Naive thymus-derived CD8-positive, alpha-beta T cell (primary cell): ENCODE data around the gene MYH6. TPM values are rescaled to one million over a fixed set of nuclear protein-coding genes. Genes with fewer than 3 reads are reported as not detected.

ENCODE experiments used
- ATAC-seq, 2 donors: fragments of 150-1000 bp; cut with Tn5 transposase in 1 of 2; sonication (Bioruptor Pico), chemical (Tn5 transposase) in 1 of 2; 1 replicate in 1 of 2; 2 replicates in 1 of 2; pipeline ENCODE4 v1.10.0; 2021; ENCODE audit warnings: mild to moderate bottlenecking in 2 of 2, moderate library complexity in 2 of 2
- POLR2A ChIA-PET: fragments of 350-600 bp; sonication (Branson Sonifier 250); formaldehyde crosslinking; loops from one replicate; lab custom pipeline; 2021; ENCODE audit warnings: antibody characterized with exemption; lab: Charles Lee
- DNase-seq, 10 donors: peaks; one replicate each; pipeline versions ENCODE4 v3.0.0 to v3.0.0-alpha.2; 2020 to 2022
- H3K27ac Mint-ChIP-seq, 10 donors: one replicate each; pipeline ENCODE4 v1.8.0; 2020 to 2022; ENCODE audit warnings: mild to moderate bottlenecking in 10 of 10, mixed read lengths in 10 of 10, moderate library complexity in 4 of 10, inconsistent platforms in 1 of 10
- H3K27me3 Mint-ChIP-seq, 5 donors: one replicate each; pipeline ENCODE4 v1.8.0; 2021 to 2022; ENCODE audit warnings: mixed read lengths in 5 of 5
- H3K36me3 Mint-ChIP-seq, 3 donors: one replicate each; pipeline ENCODE4 v1.8.0; 2020 to 2022; ENCODE audit warnings: mixed read lengths in 3 of 3, mild to moderate bottlenecking in 2 of 3, inconsistent platforms in 1 of 3
- H3K4me1 Mint-ChIP-seq, 4 donors: one replicate each; pipeline ENCODE4 v1.8.0; 2021 to 2022; ENCODE audit warnings: mixed read lengths in 4 of 4
- H3K4me3 Mint-ChIP-seq, 10 donors: one replicate each; pipeline ENCODE4 v1.8.0; 2020 to 2022; ENCODE audit warnings: mild to moderate bottlenecking in 10 of 10, mixed read lengths in 10 of 10, moderate library complexity in 6 of 10, inconsistent platforms in 1 of 10
- H3K9me3 Mint-ChIP-seq, 9 donors: one replicate each; pipeline ENCODE4 v1.8.0; 2020 to 2022; ENCODE audit warnings: mixed read lengths in 9 of 9, mild to moderate bottlenecking in 3 of 9, inconsistent platforms in 1 of 9, moderate library complexity in 1 of 9
- polyA plus RNA-seq, 3 donors: library from polyadenylated mRNA; unstranded; fragments of 300-500 nt; fragmentation: Illumina TruSeq; gene quantifications; one replicate each; pipeline ENCODE4 v1.2.3, GENCODE V29; 2021
- total RNA-seq, 8 experiments: library from RNA in 2 of 8; stranded (reverse) in 2 of 8; gene quantifications; one replicate each; pipeline ENCODE4 v1.2.3 and lab custom pipeline; 2021 to 2026

The MYH6 gene
- total and polyA plus RNA-seq, 5 experiments from 2014 or later, result not detected

DNA sequence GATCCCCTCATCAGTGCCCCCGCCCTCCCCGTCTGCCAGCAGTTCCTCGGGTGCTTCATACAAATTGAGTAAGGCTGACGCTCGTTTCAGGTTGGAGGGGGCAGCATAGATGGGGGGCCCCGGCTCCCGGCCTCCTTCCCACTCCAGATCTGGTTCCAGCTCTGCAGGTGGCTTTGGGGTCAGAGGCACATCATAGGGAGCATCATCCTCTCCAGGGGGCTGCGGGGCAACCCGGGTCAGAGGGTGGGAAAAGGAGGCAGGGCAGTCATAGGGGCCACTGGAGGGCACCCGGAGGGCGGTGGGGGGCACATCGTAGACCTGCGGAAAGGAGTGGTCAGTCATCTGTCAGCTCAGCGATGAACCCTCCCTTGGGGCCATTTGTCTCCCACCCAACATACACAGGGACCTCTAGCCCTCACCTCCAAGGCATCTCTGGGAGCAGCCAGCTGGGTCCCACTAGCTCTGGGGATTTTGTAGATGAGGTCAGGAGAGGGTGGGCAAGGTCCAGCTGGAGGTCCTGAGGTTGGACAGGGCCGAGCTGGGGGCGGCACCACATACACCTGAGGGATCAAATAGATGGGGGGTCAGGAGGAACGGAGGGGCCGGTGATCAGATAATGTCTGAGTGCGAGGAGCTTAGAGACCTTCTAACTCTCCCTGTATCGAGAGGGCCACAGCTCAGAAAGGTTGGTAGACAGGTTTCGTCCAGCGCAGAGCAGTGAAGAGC is 48.2 kb downstream of the MYH6 start:
- H3K9me3 Mint-ChIP-seq, result no peaks in the 10 kb centered on the region
- H3K36me3 Mint-ChIP-seq, result no peaks in the 10 kb centered on the region
- no peak overlapping the region for H3K4me3 Mint-ChIP-seq
- ATAC-seq (no peak), DNase-seq (no peak)
- peaks cover 0 to 6% (median 2%) of the 10 kb centered on the region in 4 donors for H3K4me1 Mint-ChIP-seq
- POLR2A ChIA-PET, result interaction anchor here (1.6 kb wide), 1 partner anchor 38 kb away, joined by 5 read pairs; the partner anchor contains the start of gene PABPN1
- peak overlapping the region in 1 of 10 donors; percentile 24 for H3K27ac Mint-ChIP-seq
- H3K27me3 Mint-ChIP-seq, result peaks cover 8 to 28% (median 14%) of the 10 kb centered on the region in 5 donors

GRCh38 chr14:23359167-23359626 is 48.9 kb downstream of the MYH6 start:
- no peak overlapping the region for H3K4me3 Mint-ChIP-seq
- H3K9me3 Mint-ChIP-seq, result no peaks in the 10 kb centered on the region
- no peaks in the 10 kb centered on the region for H3K36me3 Mint-ChIP-seq
- ATAC-seq (no peak), DNase-seq (no peak)
- peaks cover 3 to 24% (median 7%) of the 10 kb centered on the region in 5 donors for H3K27me3 Mint-ChIP-seq
- H3K4me1 Mint-ChIP-seq, result no peaks in the 10 kb centered on the region
- POLR2A ChIA-PET, result interaction anchor here (1.6 kb wide), 1 partner anchor 38 kb away, joined by 5 read pairs; the partner anchor contains the start of gene PABPN1
- H3K27ac Mint-ChIP-seq, result no peak overlapping the region

GRCh38 chr14:23358553-23359166 is 49.4 kb downstream of the MYH6 start:
- H3K4me1 Mint-ChIP-seq, result peaks cover 0 to under 1% (median under 1%) of the 10 kb centered on the region in 4 donors
- H3K36me3 Mint-ChIP-seq, result no peaks in the 10 kb centered on the region
- H3K27me3 Mint-ChIP-seq, result peaks cover 0 to 27% (median 4%) of the 10 kb centered on the region in 5 donors
- ATAC-seq (no peak), DNase-seq (no peak)
- POLR2A ChIA-PET, result no interaction called here
- no peaks in the 10 kb centered on the region for H3K9me3 Mint-ChIP-seq
- no peak overlapping the region for H3K4me3 Mint-ChIP-seq
- no peak overlapping the region for H3K27ac Mint-ChIP-seq

DNA sequence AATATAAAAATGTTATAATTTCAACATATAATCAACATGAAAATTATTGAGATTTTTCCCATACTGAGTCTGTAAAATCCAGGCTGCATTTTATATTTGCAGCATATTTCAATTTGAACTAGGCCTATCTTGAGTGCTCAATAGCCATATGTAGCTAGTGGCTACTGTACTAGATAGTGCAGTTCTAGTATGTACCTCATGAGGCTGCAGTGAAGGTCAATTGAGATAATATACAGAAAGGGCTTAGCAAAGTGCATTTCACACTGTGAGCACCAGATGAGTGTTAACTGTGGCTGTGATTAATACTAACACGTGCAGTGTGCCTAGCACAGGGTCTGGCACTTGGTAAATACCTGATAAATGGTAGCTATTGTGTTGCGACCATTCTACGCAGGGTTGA is 50.0 kb downstream of the MYH6 start:
- no peak for DNase-seq
- Mint-ChIP-seq H3K27ac (no peak overlapping the region), H3K4me3 (no peak overlapping the region), H3K36me3 (no peaks in the 10 kb centered on the region), H3K27me3 (peaks cover 0 to 31% (median 4%) of the 10 kb centered on the region in 5 donors), H3K9me3 (no peaks in the 10 kb centered on the region), H3K4me1 (peaks cover 4 to 6% (median 5%) of the 10 kb centered on the region in 4 donors)
- no peak for ATAC-seq
- POLR2A ChIA-PET, result no interaction called here

DNA sequence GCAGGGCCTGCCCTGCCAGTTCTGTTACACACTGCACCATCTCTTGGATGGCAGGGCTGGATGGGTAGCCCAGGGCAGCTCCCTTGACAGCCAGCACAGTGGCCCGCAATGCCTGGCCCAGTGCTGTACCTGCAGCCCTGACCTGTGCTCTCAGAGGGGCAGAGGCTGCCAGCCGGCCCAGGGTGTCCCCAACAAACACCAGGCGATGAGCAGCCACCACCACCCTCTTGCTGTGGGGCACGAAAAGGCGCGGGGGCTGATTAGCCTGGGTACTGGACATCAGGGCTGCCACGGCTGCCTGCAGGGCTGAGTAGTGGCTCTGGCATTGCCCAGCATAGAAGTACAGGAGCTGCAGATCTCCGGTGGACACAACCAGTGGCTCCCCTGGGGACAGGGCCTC is 50.8 kb downstream of the MYH6 start:
- Mint-ChIP-seq H3K36me3 (no peaks in the 10 kb centered on the region), H3K4me1 (peaks cover 7 to 10% (median 9%) of the 10 kb centered on the region in 4 donors), H3K27me3 (peaks cover 0 to 35% (median 4%) of the 10 kb centered on the region in 5 donors), H3K27ac (no peak overlapping the region), H3K9me3 (no peaks in the 10 kb centered on the region), H3K4me3 (no peak overlapping the region)
- DNase-seq (no peak), ATAC-seq (no peak)
- POLR2A ChIA-PET, result no interaction called here

- Mint-ChIP-seq H3K27me3 (peaks cover 0 to 35% (median 4%) of the 10 kb centered on the region in 5 donors), H3K9me3 (no peaks in the 10 kb centered on the region), H3K4me3 (no peak overlapping the region), H3K4me1 (peaks cover 7 to 10% (median 9%) of the 10 kb centered on the region in 4 donors), H3K36me3 (no peaks in the 10 kb centered on the region), H3K27ac (no peak overlapping the region)
- DNase-seq (no peak), ATAC-seq (no peak)
- POLR2A ChIA-PET, result no interaction called here
Observed at GRCh38 chr14:23356662-23357061, 51.4 kb downstream of the MYH6 start.

GRCh38 chr14:23355871-23356435 is 52.1 kb downstream of the MYH6 start:
- H3K27me3 Mint-ChIP-seq, result peaks cover 3 to 40% (median 6%) of the 10 kb centered on the region in 5 donors
- no peak for ATAC-seq

DNA sequence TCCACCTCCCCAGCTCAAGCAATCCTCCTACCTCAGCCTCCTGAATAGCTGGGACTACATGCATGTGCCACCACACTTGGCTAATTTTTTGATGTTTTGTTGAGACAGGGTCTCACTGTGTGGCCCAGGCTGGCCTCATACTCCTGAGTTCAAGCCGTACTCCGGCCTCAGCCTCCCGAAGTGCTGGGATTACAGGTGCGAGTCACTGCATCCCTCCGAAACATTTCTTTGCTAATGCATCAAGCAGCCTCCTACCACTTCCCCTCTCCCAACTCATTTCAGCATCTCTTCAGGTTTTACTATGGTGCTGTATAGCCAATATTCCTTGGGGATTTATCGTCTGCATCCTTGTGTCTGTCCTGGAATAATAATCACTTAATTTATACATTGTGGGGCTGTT is 53.1 kb downstream of the MYH6 start:
- Mint-ChIP-seq H3K4me1 (peaks cover 15 to 21% (median 16%) of the 10 kb centered on the region in 4 donors), H3K27ac (no peak overlapping the region)

More at GRCh38 chr14:23355871-23356435, 52.1 kb downstream of the MYH6 start:
- H3K27ac Mint-ChIP-seq, result peak overlapping the region in 1 of 10 donors; percentile 35
- H3K36me3 Mint-ChIP-seq, result no peaks in the 10 kb centered on the region
- POLR2A ChIA-PET, result no interaction called here
- H3K4me3 Mint-ChIP-seq, result no peak overlapping the region
- DNase-seq, result no peak
- H3K4me1 Mint-ChIP-seq, result peaks cover 10 to 17% (median 15%) of the 10 kb centered on the region in 4 donors
- no peaks in the 10 kb centered on the region for H3K9me3 Mint-ChIP-seq

DNA sequence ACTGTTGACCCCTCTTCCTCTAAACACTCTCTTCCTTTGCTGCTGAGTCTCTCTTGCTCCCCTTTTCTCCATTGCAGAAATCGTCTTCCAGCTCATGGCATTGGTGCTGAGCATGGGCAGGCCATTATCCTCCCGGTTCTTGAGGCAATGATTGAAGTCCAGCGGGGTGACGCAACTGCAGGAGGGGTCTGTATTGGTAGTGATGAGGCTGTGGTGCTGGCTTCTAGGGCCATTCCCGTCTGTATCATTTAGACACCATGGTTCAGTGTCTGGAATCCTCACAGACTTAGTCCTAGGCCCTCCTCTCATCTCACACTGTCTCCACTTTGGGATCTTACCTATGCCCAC is 54.7 kb downstream of the MYH6 start:
- H3K4me1 Mint-ChIP-seq, result peaks cover 15 to 21% (median 17%) of the 10 kb centered on the region in 4 donors
- peak overlapping the region in 8 of 10 donors; percentile 9 to 83 (median 53) for H3K27ac Mint-ChIP-seq

More for the DNA sequence above, 53.1 kb downstream of the MYH6 start:
- POLR2A ChIA-PET, result interaction anchor here (4.5 kb wide), 1 partner anchor 34 kb away, joined by 25 read pairs; the partner anchor contains the start of gene PABPN1
- Mint-ChIP-seq H3K4me3 (no peak overlapping the region), H3K9me3 (no peaks in the 10 kb centered on the region), H3K36me3 (peaks cover 0 to 4% (median 0%) of the 10 kb centered on the region in 3 donors), H3K27me3 (peaks cover 3 to 48% (median 12%) of the 10 kb centered on the region in 5 donors)
- DNase-seq (no peak), ATAC-seq (no peak)

DNA sequence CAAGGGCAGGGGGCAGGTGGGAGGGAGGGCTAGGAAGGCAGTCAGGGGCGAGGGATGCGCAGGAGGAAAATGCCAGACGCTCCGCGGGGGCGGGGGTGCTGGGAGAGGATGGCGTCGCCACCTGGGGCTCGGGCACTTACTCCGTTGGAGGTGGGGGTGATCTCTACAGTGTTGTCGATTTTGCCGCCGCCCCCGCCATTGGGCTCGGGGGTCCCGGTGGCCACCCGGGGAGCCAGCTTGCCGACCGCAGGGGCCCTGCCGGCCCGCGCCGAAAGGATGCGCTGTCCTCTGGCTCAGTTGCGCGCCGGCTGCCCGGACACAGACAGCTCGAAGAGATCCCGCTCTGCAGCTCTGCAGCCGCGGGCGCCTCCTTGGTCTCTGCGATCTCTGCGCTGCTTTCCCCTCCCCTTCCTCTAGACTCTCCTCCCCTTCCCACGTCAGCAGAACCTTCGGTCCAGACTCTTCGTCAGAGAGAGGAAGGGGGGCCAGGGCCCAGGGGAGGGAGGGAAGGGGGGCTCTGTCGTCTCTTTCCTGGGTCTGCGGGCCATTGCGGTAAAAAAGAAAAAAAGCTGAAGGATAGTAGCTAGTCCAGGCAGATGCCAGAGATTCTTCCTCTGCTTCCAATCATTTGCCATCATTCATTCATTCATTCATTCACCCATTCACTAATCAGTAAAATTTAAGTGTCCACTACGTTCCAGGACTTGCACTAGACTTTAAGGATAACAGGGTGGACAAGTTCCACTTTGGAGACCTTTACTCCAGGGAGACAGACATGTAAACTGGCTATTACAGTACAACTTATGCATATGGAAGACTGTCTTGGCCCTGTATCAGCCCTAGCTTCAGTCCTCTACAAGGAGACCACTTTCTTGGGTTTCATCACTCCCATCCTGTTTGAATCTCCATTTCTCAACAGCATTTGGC is 55.3 kb downstream of the MYH6 start, which contains the start of gene SLC22A17:
Gene SLC22A17 (minus strand): TSS at position 382 of the 927 bp plus-strand sequence.
- Mint-ChIP-seq H3K36me3 (peaks cover 0 to 4% (median 0%) of the 10 kb centered on the region in 3 donors), H3K4me1 (peaks cover 15 to 21% (median 18%) of the 10 kb centered on the region in 4 donors), H3K4me3 (peak within 1 kb of the TSS; percentile 75 to 91 (median 86)), H3K27me3 (peaks cover 3 to 51% (median 12%) of the 10 kb centered on the region in 5 donors), H3K9me3 (no peaks in the 10 kb centered on the region), H3K27ac (peak within 1 kb of the TSS in 8 of 10 donors; percentile 41 to 90 (median 78))
- ATAC-seq, result peak; percentile 93 to 95
- POLR2A ChIA-PET, result interaction anchor here (1.0 to 4.5 kb wide), 3 partner anchors 9 to 31 kb away, joined by 3 to 25 read pairs (median 3); partner anchors contain the start of gene PABPN1
- peak; percentile 38 to 83 (median 70) for DNase-seq

More for the DNA sequence above, 54.7 kb downstream of the MYH6 start:
- POLR2A ChIA-PET, result interaction anchor here (4.5 kb wide), 1 partner anchor 32 kb away, joined by 25 read pairs; the partner anchor contains the start of gene PABPN1
- Mint-ChIP-seq H3K36me3 (peaks cover 0 to 4% (median 0%) of the 10 kb centered on the region in 3 donors), H3K9me3 (no peaks in the 10 kb centered on the region), H3K4me3 (peak overlapping the region; percentile 75 to 91 (median 86)), H3K27me3 (peaks cover 3 to 51% (median 12%) of the 10 kb centered on the region in 5 donors)
- ATAC-seq, result no peak
- no peak for DNase-seq
